Measurements from ENCODE around the gene KLHDC4.
A peak's percentile ranks its signal among the peaks of the same experiment; 100 is the strongest.
"Not testable (repeated sequence)": the region's sequence is repeated elsewhere in the genome, so short reads cannot be mapped to it uniquely, and the experiment has no call there.

KLHDC4 gene

GRCh38 chr16:87765776-87766484, at the start of gene KLHDC4:
Gene KLHDC4 (minus strand): TSS chr16:87765986. CDS start chr16:87765890, 96 bp downstream.
- peak; percentile 88 for DNase-seq

DNA sequence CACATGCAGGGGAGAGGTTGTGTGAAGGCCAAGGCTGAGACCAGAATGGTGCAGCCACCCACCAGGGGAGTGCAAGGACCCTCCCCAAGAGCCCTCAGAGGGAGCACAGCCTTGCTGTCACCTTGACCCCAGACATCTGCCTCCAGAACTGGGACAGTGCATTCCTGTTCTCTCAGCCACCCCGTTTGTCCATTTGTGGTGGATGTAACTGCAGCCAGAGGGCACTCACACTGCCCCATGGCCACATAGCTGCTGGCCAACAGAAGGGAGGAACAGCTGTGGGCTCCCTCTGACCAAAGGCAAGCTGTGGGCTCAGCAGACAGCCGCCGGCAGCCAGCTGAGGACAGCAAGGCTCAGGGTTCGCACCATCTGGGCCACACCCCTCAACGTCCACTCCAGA, 49.8 kb upstream of the KLHDC4 start:
- DNase-seq = no peak

GRCh38 chr16:87812200-87812656, 46.4 kb upstream of the KLHDC4 start:
- no peak for DNase-seq

GRCh38 chr16:87811454-87811853, 45.7 kb upstream of the KLHDC4 start:
- DNase-seq = not testable (repeated sequence)

DNA sequence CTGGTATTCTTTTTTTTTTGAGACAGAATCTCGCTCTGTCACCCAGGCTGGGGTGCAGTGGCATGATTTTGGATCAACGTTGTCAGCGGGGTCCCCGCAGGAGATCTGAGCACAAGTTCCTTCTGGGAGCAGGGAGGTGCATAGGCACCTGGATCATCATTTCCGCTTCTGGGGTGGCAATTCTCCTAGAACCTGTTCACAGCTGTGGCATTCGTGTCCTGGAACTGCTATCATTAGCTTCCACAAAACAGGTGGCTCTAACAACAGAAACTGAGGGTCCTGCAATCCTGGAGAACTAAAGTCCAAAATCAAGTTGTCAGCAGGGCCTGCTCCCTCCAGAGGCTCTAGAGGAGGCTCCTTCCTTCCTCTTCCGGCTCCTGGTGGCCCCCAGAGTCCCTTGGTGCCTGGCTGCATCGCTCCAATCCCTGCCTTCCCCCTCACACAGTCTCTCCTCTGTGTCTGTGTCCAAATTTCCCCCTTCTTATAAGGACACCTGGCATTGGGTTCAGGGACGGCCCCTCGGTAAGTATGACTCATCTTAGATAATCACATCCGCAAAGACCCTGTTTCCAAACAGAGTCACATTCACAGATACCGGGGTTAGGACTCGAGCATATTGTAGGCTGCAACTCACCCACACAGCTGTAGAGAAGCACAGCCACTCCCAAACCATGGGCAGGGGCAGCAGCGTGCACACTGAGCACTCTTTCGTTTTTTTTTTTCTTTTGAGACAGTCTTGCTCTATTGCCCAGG, 43.5 kb upstream of the KLHDC4 start:
- no peak for DNase-seq

- no peak for DNase-seq
Observed at GRCh38 chr16:87808108-87808507, 42.3 kb upstream of the KLHDC4 start.

GRCh38 chr16:87806641-87807546, 41.1 kb upstream of the KLHDC4 start:
- peak; percentile 71 for DNase-seq

- DNase-seq = no peak
Observed at GRCh38 chr16:87806261-87806640, 40.5 kb upstream of the KLHDC4 start.

GRCh38 chr16:87803385-87803784, 37.6 kb upstream of the KLHDC4 start:
- no peak for DNase-seq

DNA sequence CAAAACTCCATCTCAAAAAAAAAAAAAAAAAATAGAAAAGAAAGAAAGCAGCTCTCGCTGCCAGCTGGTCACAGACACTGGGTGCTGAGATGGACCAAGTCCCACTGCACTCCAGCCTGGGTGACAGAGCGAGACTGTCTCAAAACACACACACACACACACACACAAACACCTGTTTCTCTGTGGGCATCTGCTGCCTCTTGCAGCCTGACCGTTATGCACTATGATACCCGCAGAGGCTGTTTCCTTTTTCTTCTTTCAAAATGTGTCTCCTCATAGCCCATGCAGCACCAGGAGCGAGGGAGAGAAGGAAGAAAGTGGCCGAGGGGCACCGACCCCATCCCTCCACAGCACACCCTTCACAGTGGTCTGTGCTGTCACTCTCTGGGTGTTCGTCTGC, 36.9 kb upstream of the KLHDC4 start:
- no peak for DNase-seq

DNA sequence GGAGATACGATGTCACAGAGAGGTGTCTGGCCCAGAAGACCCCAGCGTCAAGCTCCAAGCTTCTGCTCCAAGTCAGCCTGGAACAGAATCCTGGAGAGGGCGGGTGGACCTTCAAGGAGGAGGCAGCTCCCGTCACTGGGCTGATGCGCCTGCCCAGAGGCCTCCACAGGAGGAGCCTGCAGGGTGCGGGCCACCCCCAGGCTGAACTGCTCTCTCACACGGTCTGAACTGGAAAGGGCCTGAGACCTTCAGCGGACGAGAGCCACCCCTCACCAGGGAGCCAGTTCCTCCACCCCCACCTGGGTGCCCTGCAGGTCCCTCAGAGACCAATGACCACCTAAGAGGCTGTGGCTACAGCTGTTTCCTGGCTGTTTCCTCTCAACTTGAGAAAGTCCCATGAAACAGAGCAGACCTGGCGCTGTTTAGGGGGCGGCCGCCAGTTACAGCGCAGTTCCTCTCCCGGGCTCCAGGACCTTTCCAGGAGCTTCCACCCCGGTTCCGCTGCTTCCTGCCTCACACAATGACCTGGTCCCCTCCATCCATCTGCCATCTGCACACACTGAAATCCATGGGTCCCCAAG, 36.0 kb upstream of the KLHDC4 start:
- no peak for DNase-seq

DNA sequence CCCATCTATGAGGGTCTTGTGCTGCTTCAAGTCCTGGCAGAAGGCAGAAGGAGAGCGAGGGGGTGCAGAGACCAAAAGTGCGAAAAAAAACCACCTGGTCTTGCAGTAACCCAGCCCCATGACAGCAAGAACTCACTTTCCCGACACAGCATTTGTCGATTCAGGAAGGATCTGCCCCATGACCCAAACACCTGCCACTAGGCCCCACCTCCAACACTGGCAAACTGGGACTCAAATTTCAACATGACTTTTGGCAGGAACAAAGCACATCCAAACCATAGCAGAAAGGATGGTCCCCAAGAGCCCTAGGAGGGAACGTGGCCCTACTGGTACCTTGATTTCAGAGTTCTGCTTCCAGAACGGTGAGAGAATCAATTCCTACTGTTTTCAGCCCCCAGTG, 34.7 kb upstream of the KLHDC4 start:
- no peak for DNase-seq

- no peak for DNase-seq
Observed at GRCh38 chr16:87795336-87795735, 29.6 kb upstream of the KLHDC4 start.

DNA sequence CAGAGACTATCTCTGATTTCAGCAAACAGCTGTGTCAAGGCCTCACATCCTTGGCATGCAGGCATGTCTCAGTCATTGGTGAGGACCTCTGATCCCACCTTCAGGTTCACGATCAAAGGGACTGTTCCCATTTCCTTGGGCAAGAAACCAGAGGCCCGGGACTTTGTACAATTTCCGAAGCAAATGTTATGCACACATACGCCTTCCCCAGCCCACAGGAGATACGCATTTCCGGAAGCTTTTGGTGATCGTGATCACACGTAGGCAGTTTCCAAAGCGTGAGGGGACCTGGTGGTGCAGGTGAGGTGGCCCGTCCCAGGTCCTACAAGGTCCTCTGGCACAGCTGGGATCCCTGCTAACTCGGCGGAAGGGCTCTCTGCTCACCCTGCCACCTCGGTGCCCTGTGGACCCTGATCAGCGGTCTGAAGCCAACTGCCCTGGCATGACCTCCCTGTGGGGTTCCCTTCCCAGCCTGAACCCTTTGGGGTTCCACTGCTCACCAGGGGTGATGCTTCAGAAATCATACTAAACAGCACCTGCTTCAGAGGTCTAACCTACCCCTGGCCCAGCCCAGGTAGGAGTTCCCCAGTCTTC, 28.8 kb upstream of the KLHDC4 start:
- no peak for DNase-seq

DNA sequence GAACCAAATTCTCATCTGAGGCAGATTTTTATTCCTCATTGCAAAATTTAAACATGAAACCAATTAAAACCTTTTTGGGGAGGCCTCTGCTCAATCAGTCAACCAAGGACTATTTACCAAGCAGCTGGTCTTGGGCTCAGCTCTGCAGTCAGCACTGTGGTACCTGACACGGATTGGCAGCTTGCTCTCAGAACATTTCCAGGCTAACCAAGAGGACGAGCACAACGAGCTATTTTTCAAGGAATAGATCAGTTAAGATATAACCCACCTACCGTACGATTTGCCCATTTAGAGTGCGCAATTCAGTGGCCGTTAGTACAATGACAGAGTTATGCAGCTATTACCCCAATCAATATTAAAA, 26.4 kb upstream of the KLHDC4 start:
- DNase-seq = no peak

DNA sequence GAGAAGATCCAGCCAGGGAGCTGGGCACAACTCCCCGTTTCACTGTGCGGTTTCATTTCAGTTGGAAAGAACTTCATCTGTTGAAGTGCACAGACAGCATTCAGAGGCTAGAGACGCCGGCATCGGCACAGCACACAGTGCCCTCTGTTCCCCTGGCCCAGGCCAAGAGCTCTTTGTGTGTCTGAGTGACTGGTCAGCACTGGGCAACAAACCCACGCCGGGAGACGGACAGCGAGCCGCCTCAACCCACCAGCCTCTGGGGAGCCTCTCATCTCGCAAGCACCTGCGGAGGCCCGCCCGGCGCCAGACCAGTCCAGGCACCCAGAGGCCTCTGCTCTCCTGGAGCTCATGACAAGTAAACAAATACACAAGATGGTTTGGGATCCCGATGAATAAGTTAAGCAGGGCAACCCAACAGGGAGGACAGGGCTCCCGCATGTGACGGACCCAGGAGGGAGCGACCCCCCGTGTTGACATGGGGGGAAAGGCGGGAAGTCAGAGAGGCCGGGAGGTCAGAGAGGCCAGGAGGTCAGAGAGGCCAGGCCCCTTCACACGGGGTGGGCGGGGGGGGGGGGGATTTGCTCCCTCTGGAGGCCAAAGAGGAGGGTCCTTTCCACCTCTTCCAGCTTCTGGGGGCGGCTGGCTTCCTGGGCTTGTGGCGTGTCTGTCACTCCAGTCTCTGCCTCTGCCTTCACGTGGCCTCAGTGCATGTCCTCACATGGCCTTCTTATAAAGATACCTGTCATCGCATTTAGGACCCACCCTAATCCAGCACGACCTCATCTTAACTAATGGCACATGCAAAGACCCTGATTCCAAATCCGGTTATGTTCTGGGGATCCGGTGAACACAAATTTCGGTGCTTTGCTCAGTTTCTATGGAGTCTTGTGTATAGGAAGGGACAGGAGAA, 25.8 kb upstream of the KLHDC4 start:
- no peak for DNase-seq

- no peak for DNase-seq
Observed at GRCh38 chr16:87790292-87791100, 24.7 kb upstream of the KLHDC4 start.

DNA sequence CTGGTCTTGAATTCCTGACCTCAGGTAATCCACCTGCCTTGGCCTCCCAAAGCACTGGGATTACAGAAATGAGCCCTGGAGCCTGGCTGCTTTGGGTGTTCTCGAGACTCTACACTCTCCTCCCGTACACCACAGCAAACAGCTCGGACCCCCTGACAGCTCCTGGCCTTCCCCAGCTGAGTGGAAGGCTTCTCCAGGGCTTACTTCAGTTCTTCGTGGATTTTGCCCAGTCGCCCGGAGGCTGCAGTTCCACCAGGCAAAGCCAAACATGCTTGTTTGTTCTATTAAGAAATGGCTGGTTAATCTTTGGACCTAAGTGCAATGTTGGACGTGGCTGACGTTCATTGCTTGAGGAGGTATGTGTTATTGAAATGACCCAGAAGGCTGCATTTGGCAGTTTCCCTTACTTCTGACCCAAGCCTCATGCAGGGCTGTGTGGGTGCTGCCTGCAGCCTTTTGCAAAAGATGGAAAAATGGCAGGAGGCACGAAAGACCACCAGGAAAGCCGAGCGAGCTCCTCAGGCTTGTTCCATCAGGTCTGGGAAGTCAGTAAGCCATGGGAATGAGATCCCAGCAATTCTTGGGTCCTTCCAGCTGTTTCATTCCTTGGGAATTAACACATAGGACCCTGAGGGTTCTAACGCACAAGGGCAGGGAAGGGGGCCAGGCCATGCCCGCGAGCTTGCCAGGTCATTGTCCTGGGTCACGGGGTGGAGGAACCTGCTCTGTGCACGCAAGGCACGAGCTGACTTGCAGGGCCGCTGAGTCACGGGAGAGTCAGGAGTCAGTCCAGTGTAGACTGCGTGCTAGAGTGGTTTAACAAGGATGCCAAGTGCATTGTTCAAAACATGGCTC, 23.9 kb upstream of the KLHDC4 start:
- DNase-seq = no peak

DNA sequence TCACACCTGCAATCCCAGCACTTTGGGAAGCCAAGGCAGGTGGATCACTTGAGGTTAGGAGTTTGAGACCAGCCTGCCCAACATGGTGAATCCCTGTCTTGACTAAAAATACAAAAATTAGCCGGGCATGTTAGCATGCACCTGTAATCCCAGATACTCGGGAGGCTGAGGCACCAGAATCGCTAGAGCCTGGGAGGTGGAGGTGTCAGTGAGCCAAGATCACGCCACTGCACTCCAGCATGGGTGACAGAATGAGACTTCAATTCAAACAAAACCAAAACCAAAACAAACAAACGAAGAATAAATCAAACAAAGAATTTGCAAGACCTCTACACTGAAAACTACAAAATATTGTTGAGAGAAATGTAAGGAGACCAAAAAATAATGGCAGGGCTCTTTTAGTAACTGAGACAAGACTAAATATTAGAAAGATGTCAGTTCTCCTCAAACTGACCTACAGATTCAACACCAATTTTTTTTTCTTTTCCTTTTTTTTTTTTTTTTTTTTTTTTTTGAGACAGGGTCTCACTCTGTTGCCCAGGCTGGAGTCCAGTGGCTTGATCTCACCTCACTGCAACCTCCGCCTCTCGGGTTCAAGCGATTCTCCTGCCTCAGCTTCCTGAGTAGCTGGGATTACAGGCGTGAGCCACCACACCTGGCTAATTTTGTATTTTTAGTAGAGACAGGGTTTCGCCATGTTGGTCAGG, 23.1 kb upstream of the KLHDC4 start:
- not testable (repeated sequence) for DNase-seq

All from inflammatory macrophage treated with lipopolysaccharide for 4 hours (primary cell).